ENCODE results near the gene MAN1A1. TPM values are rescaled to one million over a fixed set of nuclear protein-coding genes. Genes with fewer than 3 reads are reported as not detected.

MAN1A1 gene
- total RNA-seq, 1 donor from 2014 or later: 17.2 TPM

DNA sequence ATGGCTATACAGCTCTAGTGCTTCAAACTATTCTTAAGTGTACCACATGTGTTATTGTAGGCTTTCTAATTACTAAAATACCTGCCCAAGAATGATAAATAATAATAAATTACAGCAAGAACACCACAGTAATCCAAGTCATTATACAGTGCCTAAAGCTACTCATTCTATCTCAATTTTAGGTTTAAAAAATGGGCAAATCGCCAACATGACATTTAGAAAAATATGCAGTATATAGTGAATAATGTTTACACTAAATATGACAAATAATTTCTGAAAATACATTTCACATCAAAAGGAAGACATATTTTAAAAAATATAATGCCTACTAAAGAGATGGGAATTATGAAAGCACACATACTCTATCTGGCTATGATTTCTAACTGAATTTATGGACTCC lies 91.8 kb downstream of the MAN1A1 start:
- intact Hi-C loops (cut with DNase I): no loop called here
- no peak for DNase-seq
- ATAC-seq (ENCODE audit: poor library complexity): no peak

DNA sequence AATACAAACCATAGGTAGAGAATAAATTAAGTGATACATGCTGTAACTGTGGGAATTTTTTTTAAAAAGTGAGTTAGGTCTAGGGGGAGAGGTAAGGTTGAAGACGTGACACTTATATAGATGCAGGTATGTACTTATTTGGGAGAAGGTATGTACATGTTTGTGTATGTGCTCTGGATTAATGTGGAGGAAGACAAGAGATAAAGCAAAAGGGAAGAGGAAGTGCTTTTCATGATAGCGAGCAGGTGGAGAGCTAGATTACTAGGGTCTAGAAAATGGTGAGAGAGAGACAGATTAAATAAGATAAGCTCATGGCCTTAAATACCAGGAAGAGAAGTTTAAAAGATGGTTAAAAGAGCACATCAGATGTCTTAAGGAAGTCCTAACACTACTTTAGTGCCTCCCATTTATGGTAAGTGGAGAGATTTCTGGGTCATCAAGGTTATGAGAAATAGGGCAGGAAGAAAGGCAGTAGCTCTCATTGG lies 92.5 kb downstream of the MAN1A1 start:
- ATAC-seq (ENCODE audit: poor library complexity) (no peak), DNase-seq (no peak)

GRCh38 chr6:119256392-119256791 lies 93.2 kb downstream of the MAN1A1 start:
- intact Hi-C loops (cut with DNase I): no loop called here
- no peak for DNase-seq
- no peak for ATAC-seq (ENCODE audit: poor library complexity)

More for the DNA sequence above, 92.5 kb downstream of the MAN1A1 start:
- intact Hi-C loops (cut with DNase I): no loop called here

- intact Hi-C loops (cut with DNase I): no loop called here
- DNase-seq (no peak), ATAC-seq (ENCODE audit: poor library complexity) (no peak)
Measured at GRCh38 chr6:119255492-119255891, 94.1 kb downstream of the MAN1A1 start.

DNA sequence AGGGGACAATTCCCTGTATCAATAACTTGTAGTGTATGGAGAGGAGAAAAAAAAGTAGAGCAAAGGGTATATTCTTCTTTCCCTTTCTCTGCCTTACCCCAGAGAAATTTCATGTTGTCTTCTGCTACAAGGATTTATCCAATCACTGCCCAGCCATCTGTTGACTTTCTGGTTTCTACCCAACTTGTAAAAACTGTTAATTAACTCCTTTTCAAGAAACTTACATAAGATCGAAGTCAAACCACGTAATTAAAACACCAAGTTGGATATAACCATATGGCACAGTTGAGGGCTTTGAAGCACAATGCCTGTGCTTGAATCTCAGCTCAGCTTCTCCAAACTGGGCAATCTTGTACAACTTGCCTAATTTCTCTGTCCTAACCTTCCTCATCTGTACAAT lies 99.5 kb downstream of the MAN1A1 start:
- ATAC-seq (ENCODE audit: poor library complexity): no peak

GRCh38 chr6:119249319-119249718 lies 100.2 kb downstream of the MAN1A1 start:
- no peak for ATAC-seq (ENCODE audit: poor library complexity)
- intact Hi-C loops (cut with DNase I): no loop called here
- no peak for DNase-seq

More for the DNA sequence above, 99.5 kb downstream of the MAN1A1 start:
- intact Hi-C loops (cut with DNase I): no loop called here
- DNase-seq: no peak

DNA sequence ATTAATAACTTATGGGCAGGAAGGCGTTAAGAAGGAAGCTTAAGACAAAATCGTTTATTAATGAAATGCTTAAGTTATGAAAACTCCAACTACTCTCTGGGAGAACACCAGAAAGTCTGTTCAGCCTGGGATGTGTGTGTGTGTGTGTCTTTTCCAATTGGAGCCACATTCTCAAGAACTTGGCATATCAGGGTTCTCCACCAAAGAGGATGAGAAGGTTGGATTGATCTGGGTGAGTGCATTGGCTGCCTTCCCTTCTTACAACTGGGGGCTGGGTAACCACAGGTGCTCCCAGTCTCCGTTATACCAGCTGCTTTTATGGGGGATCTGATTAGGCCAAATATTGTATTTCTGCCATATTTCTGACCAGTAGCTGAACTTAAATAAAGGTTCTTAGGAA lies 102.1 kb downstream of the MAN1A1 start:
- DNase-seq (no peak), ATAC-seq (ENCODE audit: poor library complexity) (no peak)
- intact Hi-C loops (cut with DNase I): no loop called here

- intact Hi-C loops (cut with DNase I): no loop called here
- ATAC-seq (ENCODE audit: poor library complexity) (no peak), DNase-seq (no peak)
Measured at GRCh38 chr6:119243657-119244056, 105.9 kb downstream of the MAN1A1 start.

GRCh38 chr6:119243037-119243436 lies 106.5 kb downstream of the MAN1A1 start:
- intact Hi-C loops (cut with DNase I): no loop called here
- ATAC-seq (ENCODE audit: poor library complexity) (no peak), DNase-seq (no peak)

- DNase-seq: no peak
- ATAC-seq (ENCODE audit: poor library complexity): no peak
- intact Hi-C loops (cut with DNase I): no loop called here
Measured at GRCh38 chr6:119241540-119242309, 107.8 kb downstream of the MAN1A1 start.

DNA sequence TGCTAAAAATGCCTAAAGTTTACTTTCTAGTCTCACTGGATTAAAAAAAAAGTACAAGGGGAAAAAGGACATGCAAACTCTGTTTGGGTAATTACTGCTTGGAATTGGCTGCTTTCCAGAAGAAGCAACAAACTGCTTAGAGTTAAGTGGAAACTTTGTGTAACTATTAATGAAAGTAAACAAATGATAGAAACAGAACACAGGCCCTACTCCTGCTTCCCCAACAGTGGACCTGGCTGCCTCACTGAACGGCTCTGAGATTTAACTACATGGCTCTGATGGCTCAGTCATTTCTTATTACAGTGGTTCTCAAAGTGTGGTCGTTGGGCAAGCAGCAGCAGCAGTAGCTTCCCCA lies 108.5 kb downstream of the MAN1A1 start:
- intact Hi-C loops (cut with DNase I): no loop called here
- no peak for DNase-seq

GRCh38 chr6:119240257-119241110 lies 109.1 kb downstream of the MAN1A1 start:
- intact Hi-C loops (cut with DNase I): no loop called here
- peak; percentile 18 for ATAC-seq (ENCODE audit: poor library complexity)
- no peak for DNase-seq

More for the DNA sequence above, 108.5 kb downstream of the MAN1A1 start:
- ATAC-seq (ENCODE audit: poor library complexity): peak; percentile 66

- intact Hi-C loops (cut with DNase I): no loop called here
- DNase-seq (no peak), ATAC-seq (ENCODE audit: poor library complexity) (no peak)
Measured at GRCh38 chr6:119237177-119237715, 112.3 kb downstream of the MAN1A1 start.

DNA sequence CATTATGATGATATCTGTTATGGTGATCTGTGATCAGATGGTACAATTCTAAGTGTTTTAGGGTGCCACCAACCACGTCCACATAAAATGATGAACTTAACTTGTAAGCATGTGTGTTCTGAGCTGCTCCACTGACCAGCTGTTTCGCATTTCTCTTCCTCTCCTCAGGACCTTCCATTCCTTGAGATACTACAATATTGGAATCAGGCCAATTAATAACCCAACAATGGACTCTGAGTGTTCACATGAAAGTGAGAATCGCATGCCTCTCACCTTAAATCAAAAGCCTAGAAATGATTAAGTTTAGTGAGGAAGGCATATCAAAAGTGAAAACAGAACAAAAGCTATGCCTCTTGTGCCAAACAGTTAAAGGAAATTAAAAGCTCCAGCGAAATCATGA lies 114.6 kb downstream of the MAN1A1 start:
- DNase-seq (no peak), ATAC-seq (ENCODE audit: poor library complexity) (no peak)

GRCh38 chr6:119234457-119234856 lies 115.1 kb downstream of the MAN1A1 start:
- intact Hi-C loops (cut with DNase I): no loop called here
- DNase-seq (no peak), ATAC-seq (ENCODE audit: poor library complexity) (no peak)

More for the DNA sequence above, 114.6 kb downstream of the MAN1A1 start:
- intact Hi-C loops (cut with DNase I): no loop called here

- ATAC-seq (ENCODE audit: poor library complexity): no peak
- intact Hi-C loops (cut with DNase I): no loop called here
Measured at GRCh38 chr6:119233312-119233984, 116.1 kb downstream of the MAN1A1 start.

GRCh38 chr6:119231394-119231793 lies 118.2 kb downstream of the MAN1A1 start:
- DNase-seq (no peak), ATAC-seq (ENCODE audit: poor library complexity) (no peak)
- intact Hi-C loops (cut with DNase I): no loop called here

More at GRCh38 chr6:119233312-119233984, 116.1 kb downstream of the MAN1A1 start:
- no peak for DNase-seq

- intact Hi-C loops (cut with DNase I): no loop called here
- DNase-seq (no peak), ATAC-seq (ENCODE audit: poor library complexity) (no peak)
Measured at GRCh38 chr6:119230160-119230559, 119.4 kb downstream of the MAN1A1 start.

- intact Hi-C loops (cut with DNase I): no loop called here
- ATAC-seq (ENCODE audit: poor library complexity) (no peak), DNase-seq (no peak)
Measured at GRCh38 chr6:119227377-119227776, 122.2 kb downstream of the MAN1A1 start.

All from Right ventricle myocardium superior (tissue), 1 donor.